ENCODE data around the gene GPSM1.

GPSM1 gene

GRCh38 chr9:136321561-136321960 lies 5.8 kb upstream of the GPSM1 start:
- no peak overlapping the region for H3K4me3 ChIP-seq (ENCODE audit: low read depth, low read length)
- in situ Hi-C loops (cut with HindIII; ENCODE audit: low pct_ligation_motif_present, low sequenced_read_pairs) = no loop called here
- no peak for TF ChIP-seq CTCF (IDR thresholded peaks at IDR 0.05; ENCODE audit: low read depth, low read length, missing control alignments)

GRCh38 chr9:136322756-136323330 lies 4.5 kb upstream of the GPSM1 start:
- no peak overlapping the region for H3K4me3 ChIP-seq (ENCODE audit: low read depth, low read length)
- in situ Hi-C loops (cut with HindIII; ENCODE audit: low pct_ligation_motif_present, low sequenced_read_pairs) = no loop called here
- no peak for DNase-seq
- H3K27me3 ChIP-seq (replicated peaks) = no peaks in the 10 kb centered on the region
- no peak for TF ChIP-seq CTCF (IDR thresholded peaks at IDR 0.05; ENCODE audit: low read depth, low read length, missing control alignments)
- no peaks in the 10 kb centered on the region for H3K36me3 ChIP-seq (replicated peaks)
- no peak overlapping the region for H3K27ac ChIP-seq

More at GRCh38 chr9:136321561-136321960, 5.8 kb upstream of the GPSM1 start:
- no peak overlapping the region for H3K27ac ChIP-seq
- H3K36me3 ChIP-seq (replicated peaks) = no peaks in the 10 kb centered on the region
- DNase-seq = no peak
- H3K27me3 ChIP-seq (replicated peaks) = no peaks in the 10 kb centered on the region

GRCh38 chr9:136323371-136323789 lies 4.0 kb upstream of the GPSM1 start:
- TF ChIP-seq CTCF (IDR thresholded peaks at IDR 0.05; ENCODE audit: low read depth, low read length, missing control alignments) = no peak
- no peaks in the 10 kb centered on the region for H3K27me3 ChIP-seq (replicated peaks)
- no peak for DNase-seq
- H3K4me3 ChIP-seq (ENCODE audit: low read depth, low read length) = no peak overlapping the region
- in situ Hi-C loops (cut with HindIII; ENCODE audit: low pct_ligation_motif_present, low sequenced_read_pairs) = no loop called here
- no peak overlapping the region for H3K27ac ChIP-seq
- H3K36me3 ChIP-seq (replicated peaks) = no peaks in the 10 kb centered on the region

- no peaks in the 10 kb centered on the region for H3K27me3 ChIP-seq (replicated peaks)
- H3K4me3 ChIP-seq (ENCODE audit: low read depth, low read length) = no peak overlapping the region
- no peaks in the 10 kb centered on the region for H3K36me3 ChIP-seq (replicated peaks)
- H3K27ac ChIP-seq = no peak overlapping the region
- no peak for DNase-seq
- in situ Hi-C loops (cut with HindIII; ENCODE audit: low pct_ligation_motif_present, low sequenced_read_pairs) = no loop called here
- no peak for TF ChIP-seq CTCF (IDR thresholded peaks at IDR 0.05; ENCODE audit: low read depth, low read length, missing control alignments)
Measured at GRCh38 chr9:136324501-136325300, 2.6 kb upstream of the GPSM1 start.

GRCh38 chr9:136325358-136325757 lies 2.0 kb upstream of the GPSM1 start:
- Histone ChIP-seq H3K27me3 (replicated peaks) (no peaks in the 10 kb centered on the region), H3K4me3 (ENCODE audit: low read depth, low read length) (no peak overlapping the region), H3K36me3 (replicated peaks) (no peaks in the 10 kb centered on the region), H3K27ac (no peak overlapping the region)
- no peak for TF ChIP-seq CTCF (IDR thresholded peaks at IDR 0.05; ENCODE audit: low read depth, low read length, missing control alignments)
- DNase-seq = no peak
- in situ Hi-C loops (cut with HindIII; ENCODE audit: low pct_ligation_motif_present, low sequenced_read_pairs) = no loop called here
